ENCODE results near the gene SGMS1. TPM values are rescaled to one million over a fixed set of nuclear protein-coding genes. Genes with fewer than 3 reads are reported as not detected.
"Not testable (repeated sequence)": the region's sequence is repeated elsewhere in the genome, so short reads cannot be mapped to it uniquely, and the experiment has no call there.

SGMS1 gene
- total RNA-seq, 3 donors from 2014 or later = 66.5 to 114 (median 80.1) TPM

- H3K4me3 ChIP-seq = no peak overlapping the region
- H3K9me3 ChIP-seq = no peaks in the 10 kb centered on the region
- intact Hi-C loops (cut with DNase I; ENCODE audit: low total_unique reads) = no loop called here
- no peak overlapping the region for H3K27ac ChIP-seq
- no peak for DNase-seq (ENCODE audit: low spot score in 2 of 2)
- peaks cover 0 to 3% of the 10 kb centered on the region in 2 donors for H3K27me3 ChIP-seq
- no peaks in the 10 kb centered on the region for H3K4me1 ChIP-seq
- TF ChIP-seq CTCF (IDR thresholded peaks at IDR 0.05) (no peak), POLR2AphosphoS5 (IDR thresholded peaks at IDR 0.05) (no peak), POLR2A (IDR thresholded peaks at IDR 0.05) (no peak)
- no peaks in the 10 kb centered on the region for H3K36me3 ChIP-seq
These were observed 351.2 kb downstream of the SGMS1 start for GRCh38 chr10:50272531-50272930.

- no peaks in the 10 kb centered on the region for H3K4me1 ChIP-seq
These were observed 352.0 kb downstream of the SGMS1 start for GRCh38 chr10:50271564-50272250.

GRCh38 chr10:50267877-50268276 is 355.9 kb downstream of the SGMS1 start:
- H3K27me3 ChIP-seq; H3K4me3 ChIP-seq; H3K9me3 ChIP-seq; H3K27ac ChIP-seq; H3K4me1 ChIP-seq; DNase-seq (ENCODE audit: low spot score in 2 of 2); intact Hi-C loops (cut with DNase I; ENCODE audit: low total_unique reads); H3K36me3 ChIP-seq: not testable (repeated sequence)

More at GRCh38 chr10:50271564-50272250, 352.0 kb downstream of the SGMS1 start:
- no peak for DNase-seq (ENCODE audit: low spot score in 2 of 2)
- intact Hi-C loops (cut with DNase I; ENCODE audit: low total_unique reads) = no loop called here
- H3K27ac ChIP-seq = no peak overlapping the region
- peaks cover 0 to 3% of the 10 kb centered on the region in 2 donors for H3K27me3 ChIP-seq
- TF ChIP-seq POLR2AphosphoS5 (IDR thresholded peaks at IDR 0.05) (no peak), CTCF (IDR thresholded peaks at IDR 0.05) (no peak), POLR2A (IDR thresholded peaks at IDR 0.05) (no peak)
- no peaks in the 10 kb centered on the region for H3K9me3 ChIP-seq
- H3K36me3 ChIP-seq = no peaks in the 10 kb centered on the region
- no peak overlapping the region for H3K4me3 ChIP-seq

GRCh38 chr10:50262625-50263024 is 361.1 kb downstream of the SGMS1 start:
- intact Hi-C loops (cut with DNase I; ENCODE audit: low total_unique reads); H3K9me3 ChIP-seq; H3K27me3 ChIP-seq; H3K4me3 ChIP-seq; H3K27ac ChIP-seq; DNase-seq (ENCODE audit: low spot score in 2 of 2); H3K36me3 ChIP-seq; H3K4me1 ChIP-seq: not testable (repeated sequence)

- intact Hi-C loops (cut with DNase I; ENCODE audit: low total_unique reads) = no loop called here
- TF ChIP-seq POLR2A (IDR thresholded peaks at IDR 0.05) (no peak), CTCF (IDR thresholded peaks at IDR 0.05) (no peak), POLR2AphosphoS5 (IDR thresholded peaks at IDR 0.05) (no peak)
- no peak for DNase-seq (ENCODE audit: low spot score in 2 of 2)
- H3K9me3 ChIP-seq = no peaks in the 10 kb centered on the region
- H3K4me3 ChIP-seq = no peak overlapping the region
- H3K27me3 ChIP-seq = no peaks in the 10 kb centered on the region
- no peaks in the 10 kb centered on the region for H3K36me3 ChIP-seq
- H3K27ac ChIP-seq = no peak overlapping the region
- H3K4me1 ChIP-seq = no peaks in the 10 kb centered on the region
These were observed 362.9 kb downstream of the SGMS1 start for GRCh38 chr10:50260791-50261281.

Other genes starting within 250 kb of the SGMS1 start
- 1 to 10 TPM; 1.4 to 3.7 (median 2.6) TPM for gene ASAH2B, start 116.0 kb upstream of the SGMS1 start, total RNA-seq

All from breast epithelium (tissue), 4 donors.